Left ventricle myocardium superior (tissue), 1 donor: ENCODE results near the gene SOAT1. TPM values are rescaled to one million over a fixed set of nuclear protein-coding genes. Genes with fewer than 3 reads are reported as not detected.

Source experiments
- ATAC-seq: fragments of 200-7000 bp; cut with Tn5 transposase; one replicate; pipeline ENCODE4 v1.9.1; 2020; ENCODE audit warnings: mild to moderate bottlenecking, moderate library complexity
- DNase-seq: peaks from one replicate; pipeline ENCODE4 v3.0.0-alpha.2; 2020
- intact Hi-C: fragments of 100-400 bp; cut with micrococcal nuclease; formaldehyde crosslinking; loops from one replicate; pipeline ENCODE4 v1.11.0; 2022
- total RNA-seq: library from RNA; stranded (reverse); fragmentation: NEBNext Ultra II Directional; extraction: Animal tissue kit (Norgen Biotek cat#: 25700); gene quantifications from one replicate; pipeline ENCODE4 v1.2.1, GENCODE V29; 2021
- donor health status: DM: no; HTN: yes; CAD: no; lungs with severe emphysema.

SOAT1 gene
- total RNA-seq, 1 donor from 2014 or later = 9.7 TPM

GRCh38 chr1:179300112-179300511, 6.5 kb downstream of the SOAT1 start:
- intact Hi-C loops = no loop called here
- DNase-seq = no peak

GRCh38 chr1:179302070-179302469, 8.5 kb downstream of the SOAT1 start:
- intact Hi-C loops = no loop called here
- ATAC-seq = no peak

More at GRCh38 chr1:179300112-179300511, 6.5 kb downstream of the SOAT1 start:
- ATAC-seq = no peak

GRCh38 chr1:179303200-179303785, 9.7 kb downstream of the SOAT1 start:
- intact Hi-C loops = no loop called here
- no peak for ATAC-seq
- no peak for DNase-seq

More at GRCh38 chr1:179302070-179302469, 8.5 kb downstream of the SOAT1 start:
- DNase-seq = no peak

GRCh38 chr1:179305450-179305849, 11.9 kb downstream of the SOAT1 start:
- DNase-seq (no peak), ATAC-seq (no peak)
- intact Hi-C loops = no loop called here

- intact Hi-C loops = no loop called here
- ATAC-seq = no peak
- no peak for DNase-seq
These were observed 16.7 kb downstream of the SOAT1 start for GRCh38 chr1:179310291-179310690.

GRCh38 chr1:179310721-179311120, 17.1 kb downstream of the SOAT1 start:
- intact Hi-C loops = no loop called here
- ATAC-seq = peak; percentile 44
- no peak for DNase-seq

GRCh38 chr1:179311149-179311700, 17.6 kb downstream of the SOAT1 start:
- ATAC-seq (peak; percentile 41), DNase-seq (no peak)
- intact Hi-C loops = no loop called here

- intact Hi-C loops = no loop called here
- ATAC-seq = no peak
- DNase-seq = no peak
These were observed 19.4 kb downstream of the SOAT1 start for GRCh38 chr1:179313004-179313403.

GRCh38 chr1:179314928-179315327, 21.3 kb downstream of the SOAT1 start:
- intact Hi-C loops = no loop called here
- no peak for ATAC-seq
- no peak for DNase-seq

GRCh38 chr1:179318491-179318890, 24.9 kb downstream of the SOAT1 start:
- intact Hi-C loops = no loop called here
- ATAC-seq = no peak

GRCh38 chr1:179321533-179322216, 28.1 kb downstream of the SOAT1 start:
- DNase-seq (no peak), ATAC-seq (no peak)
- intact Hi-C loops = no loop called here

More at GRCh38 chr1:179318491-179318890, 24.9 kb downstream of the SOAT1 start:
- no peak for DNase-seq

- ATAC-seq = no peak
These were observed 29.0 kb downstream of the SOAT1 start for GRCh38 chr1:179322557-179322956.

GRCh38 chr1:179323436-179323835, 29.8 kb downstream of the SOAT1 start:
- DNase-seq = no peak
- ATAC-seq = no peak
- intact Hi-C loops = no loop called here

More at GRCh38 chr1:179322557-179322956, 29.0 kb downstream of the SOAT1 start:
- intact Hi-C loops = no loop called here
- no peak for DNase-seq

GRCh38 chr1:179325836-179326235, 32.2 kb downstream of the SOAT1 start:
- intact Hi-C loops = no loop called here
- ATAC-seq = no peak
- DNase-seq = no peak

GRCh38 chr1:179326746-179327145, 33.1 kb downstream of the SOAT1 start:
- DNase-seq = no peak
- intact Hi-C loops = no loop called here

GRCh38 chr1:179327196-179327595, 33.6 kb downstream of the SOAT1 start:
- ATAC-seq (no peak), DNase-seq (no peak)
- intact Hi-C loops = no loop called here

More at GRCh38 chr1:179326746-179327145, 33.1 kb downstream of the SOAT1 start:
- no peak for ATAC-seq

- no peak for ATAC-seq
- no peak for DNase-seq
- intact Hi-C loops = no loop called here
These were observed 34.1 kb downstream of the SOAT1 start for GRCh38 chr1:179327679-179328078.

- DNase-seq = no peak
- ATAC-seq = no peak
- intact Hi-C loops = no loop called here
These were observed 36.3 kb downstream of the SOAT1 start for GRCh38 chr1:179329862-179330261.

- ATAC-seq (no peak), DNase-seq (no peak)
- intact Hi-C loops = no loop called here
These were observed 40.8 kb downstream of the SOAT1 start for GRCh38 chr1:179334440-179334839.

- intact Hi-C loops = no loop called here
- no peak for DNase-seq
- ATAC-seq = no peak
These were observed 43.7 kb downstream of the SOAT1 start for GRCh38 chr1:179337288-179337687.
